Astrocyte (in vitro differentiated cells and primary cell): ENCODE results near the gene TSEN54.

Source experiments
- EZH2 ChIP-seq: IDR thresholded peaks from 2 replicates; pipeline ENCODE4 v1.6.1; 2012; ENCODE audit warnings: mild to moderate bottlenecking, low read length, inconsistent platforms; ENCODE audit not compliant: insufficient read depth
- TF ChIP-seq, protein P1 (sequence below): IDR thresholded peaks from 2 replicates; pipeline ENCODE4 v1.5.1; 2011; ENCODE audit warnings: low read depth, mild to moderate bottlenecking, inconsistent platforms, low read length, moderate library complexity; ENCODE audit not compliant: insufficient read depth

DNA sequence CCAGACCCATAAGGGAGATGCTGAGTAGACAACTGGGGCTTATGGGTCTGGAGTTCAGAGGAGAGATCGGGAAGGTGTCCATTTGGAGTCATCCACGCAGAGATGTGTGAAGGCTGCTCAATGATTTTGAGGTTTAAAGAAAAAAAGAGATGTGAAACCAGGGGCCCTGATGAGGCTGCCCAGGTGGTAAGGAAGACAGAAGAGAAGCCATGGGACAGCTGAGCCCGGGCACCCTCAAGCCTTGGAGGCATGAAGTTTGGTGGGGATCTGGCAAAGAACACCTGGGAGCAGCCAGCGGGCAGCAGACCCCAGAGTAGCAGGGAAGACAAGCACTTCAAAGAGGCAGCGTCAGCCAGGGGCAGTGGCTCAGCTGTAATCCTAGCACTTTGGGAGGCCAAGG is 50.5 kb downstream of the TSEN54 start:
- TF ChIP-seq, protein P1, sequence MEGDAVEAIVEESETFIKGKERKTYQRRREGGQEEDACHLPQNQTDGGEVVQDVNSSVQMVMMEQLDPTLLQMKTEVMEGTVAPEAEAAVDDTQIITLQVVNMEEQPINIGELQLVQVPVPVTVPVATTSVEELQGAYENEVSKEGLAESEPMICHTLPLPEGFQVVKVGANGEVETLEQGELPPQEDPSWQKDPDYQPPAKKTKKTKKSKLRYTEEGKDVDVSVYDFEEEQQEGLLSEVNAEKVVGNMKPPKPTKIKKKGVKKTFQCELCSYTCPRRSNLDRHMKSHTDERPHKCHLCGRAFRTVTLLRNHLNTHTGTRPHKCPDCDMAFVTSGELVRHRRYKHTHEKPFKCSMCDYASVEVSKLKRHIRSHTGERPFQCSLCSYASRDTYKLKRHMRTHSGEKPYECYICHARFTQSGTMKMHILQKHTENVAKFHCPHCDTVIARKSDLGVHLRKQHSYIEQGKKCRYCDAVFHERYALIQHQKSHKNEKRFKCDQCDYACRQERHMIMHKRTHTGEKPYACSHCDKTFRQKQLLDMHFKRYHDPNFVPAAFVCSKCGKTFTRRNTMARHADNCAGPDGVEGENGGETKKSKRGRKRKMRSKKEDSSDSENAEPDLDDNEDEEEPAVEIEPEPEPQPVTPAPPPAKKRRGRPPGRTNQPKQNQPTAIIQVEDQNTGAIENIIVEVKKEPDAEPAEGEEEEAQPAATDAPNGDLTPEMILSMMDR, result no peak
- no peak for TF ChIP-seq EZH2
